Tibial artery (tissue), 4 donors: ENCODE measurements around the gene KCNE2.

Experiments used
- DNase-seq, 2 donors: peaks; one replicate each; pipeline ENCODE4 v3.0.0-alpha.2; 2019
- H3K27ac ChIP-seq, 2 donors: fragments of 200-600 bp; sonication (generic) in 1 of 2; 1 replicate in 1 of 2; 2 replicates in 1 of 2; pipeline ENCODE4 v1.5.1; 2018 to 2019; ENCODE audit warnings: mild to moderate bottlenecking in 1 of 2
- H3K27me3 ChIP-seq, 2 donors: fragments of 200-600 bp; sonication (generic) in 1 of 2; one replicate each; pipeline versions ENCODE4 v1.5.1 to v1.6.0; 2016 to 2019
- H3K36me3 ChIP-seq, 3 donors: fragments of 200-600 bp; sonication (generic) in 2 of 3; one replicate each; pipeline ENCODE4 v1.5.1; 2016 to 2019; ENCODE audit warnings: mild to moderate bottlenecking in 2 of 3
- H3K4me1 ChIP-seq, 4 donors: fragments of 200-600 bp; sonication (generic) in 2 of 4; 1 replicate in 3 of 4; 2 replicates in 1 of 4; pipeline ENCODE4 v1.5.1; 2016 to 2019
- H3K4me3 ChIP-seq, 2 donors: fragments of 200-600 bp; sonication (generic) in 1 of 2; 1 replicate in 1 of 2; 2 replicates in 1 of 2; pipeline ENCODE4 v1.5.1; 2018 to 2019; ENCODE audit warnings: mild to moderate bottlenecking in 2 of 2
- H3K9me3 ChIP-seq, 3 donors: fragments of 200-600 bp; sonication (generic) in 1 of 3; one replicate each; pipeline ENCODE4 v1.5.1; 2016 to 2019
- CTCF ChIP-seq, 2 experiments: fragments of 200-600 bp in 1 of 2; fragments of 450-650 bp in 1 of 2; IDR thresholded peaks; one replicate each; pipeline ENCODE4 v1.5.1; 2017 to 2019; ENCODE audit warnings: antibody characterized with exemption in 2 of 2, mild to moderate bottlenecking in 1 of 2, moderate library complexity in 1 of 2
- intact Hi-C: fragments of 100-400 bp; cut with DNase I; formaldehyde crosslinking; loops from one replicate; pipeline ENCODE4 v1.15.0; 2023; ENCODE audit warnings: low total_unique reads

The KCNE2 gene

GRCh38 chr21:34351786-34352241, 12.0 kb upstream of the KCNE2 start:
- intact Hi-C loops = loop anchor here (2.0 kb wide), 1 partner anchor 427 kb away; no protein-coding TSS in a partner anchor

GRCh38 chr21:34352556-34352955, 11.2 kb upstream of the KCNE2 start:
- no peak for TF ChIP-seq CTCF (IDR thresholded peaks at IDR 0.05)
- H3K27me3 ChIP-seq = no peaks in the 10 kb centered on the region
- H3K4me1 ChIP-seq = peaks cover 0 to 6% (median 3%) of the 10 kb centered on the region in 4 donors
- no peaks in the 10 kb centered on the region for H3K36me3 ChIP-seq
- DNase-seq = no peak
- no peaks in the 10 kb centered on the region for H3K9me3 ChIP-seq
- no peak overlapping the region for H3K4me3 ChIP-seq
- H3K27ac ChIP-seq = no peak overlapping the region
- intact Hi-C loops = no loop called here

More at GRCh38 chr21:34351786-34352241, 12.0 kb upstream of the KCNE2 start:
- no peak for DNase-seq
- TF ChIP-seq CTCF (IDR thresholded peaks at IDR 0.05) = peak; percentile 82 to 86
- H3K9me3 ChIP-seq = no peaks in the 10 kb centered on the region
- no peaks in the 10 kb centered on the region for H3K27me3 ChIP-seq
- peaks cover 0 to 13% (median 9%) of the 10 kb centered on the region in 4 donors for H3K4me1 ChIP-seq
- no peak overlapping the region for H3K27ac ChIP-seq
- H3K36me3 ChIP-seq = no peaks in the 10 kb centered on the region
- H3K4me3 ChIP-seq = no peak overlapping the region

- Histone ChIP-seq H3K27me3 (no peaks in the 10 kb centered on the region), H3K9me3 (no peaks in the 10 kb centered on the region), H3K4me1 (no peaks in the 10 kb centered on the region), H3K27ac (no peak overlapping the region), H3K4me3 (no peak overlapping the region), H3K36me3 (no peaks in the 10 kb centered on the region)
- TF ChIP-seq CTCF (IDR thresholded peaks at IDR 0.05) = no peak
- DNase-seq = no peak
- intact Hi-C loops = no loop called here
Measured at GRCh38 chr21:34353182-34353581, 10.6 kb upstream of the KCNE2 start.

- Histone ChIP-seq H3K4me1 (no peaks in the 10 kb centered on the region), H3K27ac (no peak overlapping the region), H3K9me3 (no peaks in the 10 kb centered on the region), H3K36me3 (no peaks in the 10 kb centered on the region), H3K27me3 (no peaks in the 10 kb centered on the region), H3K4me3 (no peak overlapping the region)
- DNase-seq = no peak
- intact Hi-C loops = no loop called here
- TF ChIP-seq CTCF (IDR thresholded peaks at IDR 0.05) = no peak
Measured at GRCh38 chr21:34354836-34355235, 9.0 kb upstream of the KCNE2 start.

GRCh38 chr21:34355570-34355969, 8.2 kb upstream of the KCNE2 start:
- Histone ChIP-seq H3K4me1 (no peaks in the 10 kb centered on the region), H3K27me3 (no peaks in the 10 kb centered on the region), H3K27ac (no peak overlapping the region), H3K4me3 (no peak overlapping the region), H3K9me3 (no peaks in the 10 kb centered on the region), H3K36me3 (no peaks in the 10 kb centered on the region)
- no peak for DNase-seq
- intact Hi-C loops = no loop called here
- TF ChIP-seq CTCF (IDR thresholded peaks at IDR 0.05) = no peak

GRCh38 chr21:34357889-34358288, 5.9 kb upstream of the KCNE2 start:
- no peaks in the 10 kb centered on the region for H3K9me3 ChIP-seq
- H3K27ac ChIP-seq = no peak overlapping the region
- TF ChIP-seq CTCF (IDR thresholded peaks at IDR 0.05) = no peak
- H3K27me3 ChIP-seq = no peaks in the 10 kb centered on the region
- intact Hi-C loops = no loop called here
- DNase-seq = no peak
- H3K36me3 ChIP-seq = no peaks in the 10 kb centered on the region
- H3K4me3 ChIP-seq = no peak overlapping the region
- peaks cover 0 to 4% (median 0%) of the 10 kb centered on the region in 4 donors for H3K4me1 ChIP-seq
